H1 (cell line): Measurements from ENCODE around the gene MPZL3.

Experiments
- ATF3 ChIP-seq: IDR thresholded peaks from 2 replicates; pipeline ENCODE4 v1.6.1; 2011; ENCODE audit warnings: low read depth, mild to moderate bottlenecking, low read length; ENCODE audit not compliant: insufficient read depth
- CTCF ChIP-seq, 3 experiments: IDR thresholded peaks; 1 replicate in 2 of 3; 2 replicates in 1 of 3; pipeline versions ENCODE4 v1.5.1 to v1.6.1; 2011; ENCODE audit warnings: low read length in 3 of 3, mild to moderate bottlenecking in 3 of 3, inconsistent platforms in 2 of 3, low read depth in 1 of 3, moderate library complexity in 1 of 3; ENCODE audit not compliant: insufficient read depth in 1 of 3; ENCODE audit errors: control extremely low read depth in 1 of 3
- EZH2 ChIP-seq: fragments of 200-600 bp; sonication (generic); IDR thresholded peaks from 2 replicates; pipeline ENCODE4 v1.7.1; 2012; ENCODE audit warnings: low read depth, mild to moderate bottlenecking, moderate library complexity, low read length, inconsistent platforms; ENCODE audit not compliant: severe bottlenecking
- MAX ChIP-seq: IDR thresholded peaks from 2 replicates; pipeline ENCODE4 v1.6.1; 2012; ENCODE audit warnings: inconsistent platforms
- NANOG ChIP-seq: IDR thresholded peaks from 2 replicates; pipeline ENCODE4 v1.6.1; 2011; ENCODE audit warnings: low read length, low read depth, mild to moderate bottlenecking, inconsistent platforms; ENCODE audit not compliant: insufficient read depth, poor library complexity, severe bottlenecking
- POLR2AphosphoS5 ChIP-seq: IDR thresholded peaks from 2 replicates; pipeline ENCODE4 v1.6.1; 2011; ENCODE audit warnings: low read depth, low read length
- YY1 ChIP-seq: IDR thresholded peaks from 2 replicates; pipeline ENCODE4 v1.6.1; 2011; ENCODE audit warnings: low read depth, mild to moderate bottlenecking, low read length

- TF ChIP-seq EZH2 (no peak), CTCF (IDR thresholded peaks at IDR 0.05; ENCODE audit: control extremely low read depth in 1 of 3, insufficient read depth in 1 of 3, low read depth in 1 of 3, low read length in 3 of 3) (no peak), POLR2AphosphoS5 (no peak), NANOG (no peak), YY1 (no peak), MAX (no peak), ATF3 (no peak)
Measured at GRCh38 chr11:118219732-118220131, 32.4 kb downstream of the MPZL3 start.
